Vagina (tissue), 2 donors: ENCODE data around the gene DIS3.

ENCODE experiments used
- CTCF ChIP-seq, 3 experiments: fragments of 450-650 bp in 2 of 3; fragments of 200-600 bp in 1 of 3; sonication (generic) in 1 of 3; IDR thresholded peaks; one replicate each; pipeline ENCODE4 v1.5.1; 2017 to 2019; ENCODE audit warnings: antibody characterized with exemption in 3 of 3, mild to moderate bottlenecking in 2 of 3, moderate library complexity in 2 of 3
- POLR2A ChIP-seq, 2 donors: fragments of 450-650 bp; IDR thresholded peaks; one replicate each; pipeline ENCODE4 v1.6.1; 2017; ENCODE audit warnings: antibody characterized with exemption in 2 of 2, mild to moderate bottlenecking in 2 of 2, moderate library complexity in 2 of 2

- no peak for TF ChIP-seq POLR2A (IDR thresholded peaks at IDR 0.05)
- TF ChIP-seq CTCF (IDR thresholded peaks at IDR 0.05), result no peak
These were observed 41.4 kb upstream of the DIS3 start for GRCh38 chr13:72823081-72823480.
